ENCODE measurements around the gene TSC2. TPM values are rescaled to one million over a fixed set of nuclear protein-coding genes. Genes with fewer than 3 reads are reported as not detected.

Gene TSC2
- total RNA-seq, 1 experiment from 2014 or later: 166 TPM

DNA sequence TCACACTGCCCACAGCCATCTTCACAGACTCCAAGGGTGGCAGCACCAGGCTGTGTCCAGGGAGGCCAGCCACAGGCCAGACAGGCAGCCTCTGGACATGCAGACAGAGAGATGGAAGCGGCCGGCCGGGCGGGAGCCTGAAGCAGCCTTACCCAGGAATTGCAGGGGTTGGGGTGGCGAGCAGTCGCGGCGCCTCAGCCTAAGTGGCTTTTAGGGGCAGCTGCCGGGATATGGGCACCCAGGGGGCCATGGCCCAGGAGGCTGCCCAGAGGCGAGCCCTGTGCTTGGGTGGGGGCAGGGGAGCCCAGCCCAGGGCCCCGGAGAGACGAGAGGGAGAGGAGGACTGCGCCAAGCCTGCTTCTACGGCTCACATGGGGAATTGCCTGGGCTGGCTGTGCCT, 22.5 kb upstream of the TSC2 start:
- Histone ChIP-seq H3F3A (ENCODE audit: insufficient read depth, low read depth) (peaks cover 9% of the 10 kb centered on the region; the same call in 1 of the 2 replicates), H3K9me2 (ENCODE audit: insufficient read depth) (no peaks in the 10 kb centered on the region), H3K9me3 (ENCODE audit: insufficient read depth, low read depth) (no peaks in the 10 kb centered on the region), H3K27me3 (ENCODE audit: insufficient read depth, low read depth) (no peaks in the 10 kb centered on the region), H3K36me3 (ENCODE audit: low read depth) (no peaks in the 10 kb centered on the region), H3K27ac (no peak overlapping the region), H4K20me1 (ENCODE audit: insufficient read depth) (peaks cover 4% of the 10 kb centered on the region; the same call in 1 of the 2 replicates), H2AFZ (no peak overlapping the region), H3K4me3 (no peak overlapping the region), H3K4me1 (replicated peaks; ENCODE audit: insufficient read depth) (peaks cover 16% of the 10 kb centered on the region), H3K79me2 (ENCODE audit: low read depth) (0 out of 2 replicates have a peak, but pooled peaks cover 4% of the 10 kb centered on the region), H3K4me2 (no peak overlapping the region)
- ChIA-PET POLR2A (ENCODE audit: unreplicated experiment) (no interaction called here), CTCF (interaction anchor here (1.2 kb wide), 1 partner anchor 9 kb away, joined by 5 read pairs; no protein-coding TSS in a partner anchor)
- intact Hi-C loops (cut with micrococcal nuclease; ENCODE audit: unreplicated experiment): no loop called here
- TF ChIP-seq EZH2 (IDR thresholded peaks at IDR 0.05; ENCODE audit: low read depth): no peak
- TF ChIP-seq, protein P1, sequence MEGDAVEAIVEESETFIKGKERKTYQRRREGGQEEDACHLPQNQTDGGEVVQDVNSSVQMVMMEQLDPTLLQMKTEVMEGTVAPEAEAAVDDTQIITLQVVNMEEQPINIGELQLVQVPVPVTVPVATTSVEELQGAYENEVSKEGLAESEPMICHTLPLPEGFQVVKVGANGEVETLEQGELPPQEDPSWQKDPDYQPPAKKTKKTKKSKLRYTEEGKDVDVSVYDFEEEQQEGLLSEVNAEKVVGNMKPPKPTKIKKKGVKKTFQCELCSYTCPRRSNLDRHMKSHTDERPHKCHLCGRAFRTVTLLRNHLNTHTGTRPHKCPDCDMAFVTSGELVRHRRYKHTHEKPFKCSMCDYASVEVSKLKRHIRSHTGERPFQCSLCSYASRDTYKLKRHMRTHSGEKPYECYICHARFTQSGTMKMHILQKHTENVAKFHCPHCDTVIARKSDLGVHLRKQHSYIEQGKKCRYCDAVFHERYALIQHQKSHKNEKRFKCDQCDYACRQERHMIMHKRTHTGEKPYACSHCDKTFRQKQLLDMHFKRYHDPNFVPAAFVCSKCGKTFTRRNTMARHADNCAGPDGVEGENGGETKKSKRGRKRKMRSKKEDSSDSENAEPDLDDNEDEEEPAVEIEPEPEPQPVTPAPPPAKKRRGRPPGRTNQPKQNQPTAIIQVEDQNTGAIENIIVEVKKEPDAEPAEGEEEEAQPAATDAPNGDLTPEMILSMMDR (conservative IDR thresholded peaks at IDR 0.05): no peak
- BruUV-seq (replicated peaks): no TSS peak
- no peak for DNase-seq

DNA sequence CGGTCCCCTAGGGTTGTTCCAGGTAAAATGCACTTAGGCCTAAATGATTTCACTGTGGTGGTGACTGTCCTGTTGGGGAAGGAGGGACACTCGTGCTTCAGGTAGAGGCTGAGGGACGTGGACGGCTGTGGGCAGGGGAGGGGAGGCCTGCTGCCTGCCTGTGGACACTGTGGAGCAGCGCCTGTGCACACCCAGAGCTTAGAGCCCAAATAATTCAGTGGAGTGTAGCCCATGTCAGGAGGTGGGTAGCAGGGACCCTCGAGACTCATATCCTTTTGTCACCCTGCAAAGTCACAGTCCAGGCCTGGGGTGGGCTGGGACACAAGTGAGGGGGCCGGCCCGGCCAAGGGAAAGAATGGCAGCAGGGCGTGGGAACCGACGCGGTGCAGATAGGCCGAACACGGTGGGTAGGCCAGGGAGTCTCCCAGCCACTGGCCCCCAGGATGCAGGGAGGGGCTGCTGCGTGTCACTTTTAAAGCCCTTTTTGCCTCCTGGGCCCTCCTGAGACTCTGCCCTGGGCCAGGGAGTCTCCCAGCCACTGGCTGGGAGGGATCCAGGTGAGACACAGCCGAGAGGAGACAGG, 21.8 kb upstream of the TSC2 start:
- ChIA-PET CTCF (interaction anchor here (1.2 kb wide), 1 partner anchor 10 kb away, joined by 5 read pairs; no protein-coding TSS in a partner anchor), POLR2A (ENCODE audit: unreplicated experiment) (no interaction called here)
- Histone ChIP-seq H2AFZ (no peak overlapping the region), H3K79me2 (ENCODE audit: low read depth) (0 out of 2 replicates have a peak, but pooled peaks cover 4% of the 10 kb centered on the region), H3K4me3 (peak overlapping the region; percentile 34; the same call in 1 of the 2 replicates), H3K27me3 (ENCODE audit: insufficient read depth, low read depth) (no peaks in the 10 kb centered on the region), H3F3A (ENCODE audit: insufficient read depth, low read depth) (peaks cover 9% of the 10 kb centered on the region; the same call in 1 of the 2 replicates), H3K4me1 (replicated peaks; ENCODE audit: insufficient read depth) (peaks cover 16% of the 10 kb centered on the region), H3K27ac (no peak overlapping the region), H3K4me2 (peak overlapping the region; percentile 65), H3K9me3 (ENCODE audit: insufficient read depth, low read depth) (no peaks in the 10 kb centered on the region), H4K20me1 (ENCODE audit: insufficient read depth) (peaks cover 4% of the 10 kb centered on the region; the same call in 1 of the 2 replicates), H3K36me3 (ENCODE audit: low read depth) (no peaks in the 10 kb centered on the region), H3K9me2 (ENCODE audit: insufficient read depth) (no peaks in the 10 kb centered on the region)
- no TSS peak for BruUV-seq (replicated peaks)
- DNase-seq: no peak
- TF ChIP-seq, protein P1 (conservative IDR thresholded peaks at IDR 0.05): no peak
- no peak for TF ChIP-seq EZH2 (IDR thresholded peaks at IDR 0.05; ENCODE audit: low read depth)
- intact Hi-C loops (cut with micrococcal nuclease; ENCODE audit: unreplicated experiment): no loop called here

DNA sequence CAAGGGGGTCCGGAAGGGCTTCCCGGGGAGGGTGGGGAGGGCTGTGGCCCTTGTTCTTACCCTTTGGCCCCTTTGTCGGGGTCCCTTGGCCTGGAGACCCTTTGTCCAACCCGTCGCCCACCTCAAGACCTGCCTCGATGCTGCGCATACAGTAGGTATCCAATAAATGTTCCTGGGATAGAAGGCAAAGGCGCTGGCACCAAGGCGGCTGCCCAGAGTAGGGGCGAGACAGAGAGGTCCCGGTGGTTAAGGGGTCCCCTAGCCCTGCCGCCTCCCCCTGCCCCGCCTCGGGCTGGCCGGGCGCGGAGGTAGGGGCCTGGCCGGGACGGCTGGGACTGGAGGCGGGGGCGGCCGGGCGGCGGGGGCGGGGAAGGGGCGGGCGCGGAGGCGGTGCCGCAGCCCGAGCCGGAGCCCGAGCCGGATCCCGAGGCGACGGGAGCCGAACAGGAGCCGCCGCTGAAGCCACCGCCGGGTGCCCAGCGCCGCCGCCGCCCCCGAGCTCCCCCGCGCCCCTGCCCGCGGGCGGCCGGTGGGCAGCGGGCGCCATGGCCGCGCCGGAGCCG, 21.2 kb upstream of the TSC2 start, which contains the start of gene NHERF2:
Gene NHERF2, plus strand, starts transcription at position 442 of the 563 bp plus-strand sequence. Its CDS starts 104 bp downstream, at position 546.
- Histone ChIP-seq H3K79me2 (ENCODE audit: low read depth) (0 out of 2 replicates have a peak, but pooled peaks cover 4% of the 10 kb centered on the region), H3K9me2 (ENCODE audit: insufficient read depth) (no peaks in the 10 kb centered on the region), H4K20me1 (ENCODE audit: insufficient read depth) (peaks cover 4% of the 10 kb centered on the region; the same call in 1 of the 2 replicates), H3K4me2 (peak within 1 kb of the TSS; percentile 85), H3K4me1 (replicated peaks; ENCODE audit: insufficient read depth) (peaks cover 16% of the 10 kb centered on the region), H3K36me3 (ENCODE audit: low read depth) (no peaks in the 10 kb centered on the region), H2AFZ (0 out of 2 replicates have a peak within 1 kb of the TSS, but pooled peaks have one; percentile 22), H3K9me3 (ENCODE audit: insufficient read depth, low read depth) (no peaks in the 10 kb centered on the region), H3F3A (ENCODE audit: insufficient read depth, low read depth) (peaks cover 9% of the 10 kb centered on the region; the same call in 1 of the 2 replicates), H3K4me3 (peak within 1 kb of the TSS; percentile 58), H3K27me3 (ENCODE audit: insufficient read depth, low read depth) (no peaks in the 10 kb centered on the region), H3K27ac (no peak within 1 kb of the TSS)
- no TSS peak for BruUV-seq (replicated peaks)
- CTCF ChIA-PET: interaction anchor here (0.6 to 0.7 kb wide), 2 partner anchors 15 to 21 kb away, joined by 5 to 12 read pairs; partner anchors contain the start of gene TSC2
- intact Hi-C loops (cut with micrococcal nuclease; ENCODE audit: unreplicated experiment): no loop called here
- POLR2A ChIA-PET (ENCODE audit: unreplicated experiment): interaction anchor here (0.6 kb wide), 1 partner anchor 62 kb away, joined by 7 read pairs; the partner anchor contains the start of gene RPS2
- peak in 1 of 2 experiments; percentile 51 for DNase-seq
- TF ChIP-seq, protein P1 (conservative IDR thresholded peaks at IDR 0.05): no peak
- no peak for TF ChIP-seq EZH2 (IDR thresholded peaks at IDR 0.05; ENCODE audit: low read depth)
